SK-N-SH (cell line): ENCODE data around the gene CREB5.

ENCODE experiments used
- CTCF ChIP-seq: fragments of 200-600 bp; sonication (generic); IDR thresholded peaks from 2 replicates; pipeline ENCODE4 v1.6.1; 2017; ENCODE audit warnings: antibody characterized with exemption, mild to moderate bottlenecking, moderate library complexity
- EP300 ChIP-seq, 2 experiments: IDR thresholded peaks; 2 replicates each; pipeline versions ENCODE4 v1.4.0 to v1.6.1; 2012; ENCODE audit warnings: borderline replicate concordance in 1 of 2, low read depth in 1 of 2, low read length in 1 of 2
- FOXJ3 ChIP-seq: sonication (generic); formaldehyde crosslinking; IDR thresholded peaks from 2 replicates; pipeline ENCODE4 v1.5.1; 2020; ENCODE audit warnings: mild to moderate bottlenecking, missing genetic modification reagents
- FOXM1 ChIP-seq: IDR thresholded peaks from 2 replicates; pipeline ENCODE4 v1.4.0; 2012; ENCODE audit warnings: low read depth, mild to moderate bottlenecking
- MAX ChIP-seq: IDR thresholded peaks from 2 replicates; pipeline ENCODE4 v1.4.0; 2012; ENCODE audit warnings: low read depth
- POLR2AphosphoS5 ChIP-seq: IDR thresholded peaks from 2 replicates; pipeline ENCODE4 v1.6.1; 2012; ENCODE audit warnings: low read depth, low read length
- TF ChIP-seq, protein P1 (sequence below): IDR thresholded peaks from 2 replicates; pipeline ENCODE4 v1.4.0; 2012; ENCODE audit warnings: low read depth, borderline replicate concordance

DNA sequence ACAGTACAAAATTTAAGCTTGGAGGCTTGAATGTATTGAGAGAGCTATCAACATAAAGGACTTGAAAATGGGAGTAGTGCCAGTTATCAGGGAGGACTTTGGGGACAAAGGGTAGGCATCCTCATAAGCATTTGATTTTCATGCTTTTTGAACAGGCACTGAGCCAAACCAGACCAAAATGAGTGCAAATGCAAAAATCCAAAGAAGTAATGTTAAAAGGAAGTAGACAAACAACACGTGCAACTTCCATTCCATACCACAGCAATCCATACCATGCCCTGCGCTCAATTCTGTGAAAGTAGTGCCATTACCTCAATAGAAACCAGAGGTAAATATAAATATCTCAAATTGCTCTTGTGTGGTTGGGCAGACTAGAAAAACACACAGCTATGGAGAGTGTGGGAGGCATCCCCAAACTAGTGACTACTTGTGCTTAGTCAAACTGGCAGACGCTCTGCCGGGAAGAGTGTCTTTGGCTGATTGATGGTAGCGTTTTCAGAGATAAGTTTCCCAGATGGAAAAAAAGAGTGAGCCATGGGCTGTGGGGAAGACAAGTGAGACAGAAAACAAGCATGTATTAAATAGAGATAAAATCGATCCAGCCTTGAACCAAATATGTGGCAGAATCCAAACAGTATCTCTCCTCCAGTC is 161.5 kb downstream of the CREB5 start:
- 0 out of 2 replicates have a peak, but pooled peaks have one; percentile 20 for TF ChIP-seq POLR2AphosphoS5
- no peak for TF ChIP-seq MAX
- TF ChIP-seq CTCF = no peak
- no peak for TF ChIP-seq FOXJ3 (CRISPR knock-in tag)
- no peak for TF ChIP-seq FOXM1
- TF ChIP-seq, protein P1, sequence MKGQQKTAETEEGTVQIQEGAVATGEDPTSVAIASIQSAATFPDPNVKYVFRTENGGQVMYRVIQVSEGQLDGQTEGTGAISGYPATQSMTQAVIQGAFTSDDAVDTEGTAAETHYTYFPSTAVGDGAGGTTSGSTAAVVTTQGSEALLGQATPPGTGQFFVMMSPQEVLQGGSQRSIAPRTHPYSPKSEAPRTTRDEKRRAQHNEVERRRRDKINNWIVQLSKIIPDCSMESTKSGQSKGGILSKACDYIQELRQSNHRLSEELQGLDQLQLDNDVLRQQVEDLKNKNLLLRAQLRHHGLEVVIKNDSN = no peak
- peak; percentile 47 to 94; a peak in 3 of 4 replicates for TF ChIP-seq EP300 (IDR thresholded peaks at IDR 0.05; ENCODE audit: borderline replicate concordance in 1 of 2, low read depth in 1 of 2, low read length in 1 of 2)
